Measurements from ENCODE around the gene CPNE5. TPM values are rescaled to one million over a fixed set of nuclear protein-coding genes. Genes with fewer than 3 reads are reported as not detected.

Gene CPNE5
- total and polyA plus RNA-seq, 8 donors: 1.2 to 15.9 (median 2.4) TPM; not detected in 1

- Histone ChIP-seq H3K36me3 (no peaks in the 10 kb centered on the region), H3K4me1 (no peaks in the 10 kb centered on the region), H3K27ac (no peak overlapping the region), H3K4me3 (no peak overlapping the region), H3K9me3 (no peaks in the 10 kb centered on the region), H3K27me3 (no peaks in the 10 kb centered on the region)
- intact Hi-C loops (cut with DNase I; ENCODE audit: low total_unique reads): no loop called here
- WGBS, 5 donors: 80 to 88% (median 84%) methylated on average over 5 to 15 of the region's 15 CpGs
- TF ChIP-seq CTCF (IDR thresholded peaks at IDR 0.05): no peak
- no peak for TF ChIP-seq POLR2AphosphoS5 (IDR thresholded peaks at IDR 0.05)
- TF ChIP-seq EP300 (IDR thresholded peaks at IDR 0.05): no peak
- no peak for TF ChIP-seq POLR2A (IDR thresholded peaks at IDR 0.05)
- DNase-seq: no peak
Measured at GRCh38 chr6:36721369-36722140, 117.7 kb downstream of the CPNE5 start.

GRCh38 chr6:36720251-36721141, 118.7 kb downstream of the CPNE5 start:
- no peaks in the 10 kb centered on the region for H3K4me1 ChIP-seq
- H3K9me3 ChIP-seq: no peaks in the 10 kb centered on the region
- DNase-seq: no peak
- no peaks in the 10 kb centered on the region for H3K27me3 ChIP-seq
- no peak overlapping the region for H3K27ac ChIP-seq
- no peaks in the 10 kb centered on the region for H3K36me3 ChIP-seq
- 89 to 96% (median 91%) methylated on average over 5 to 11 of the region's 11 CpGs for WGBS, 5 donors
- no peak overlapping the region for H3K4me3 ChIP-seq
- intact Hi-C loops (cut with DNase I; ENCODE audit: low total_unique reads): no loop called here
- TF ChIP-seq POLR2AphosphoS5 (IDR thresholded peaks at IDR 0.05) (no peak), CTCF (IDR thresholded peaks at IDR 0.05) (no peak), EP300 (IDR thresholded peaks at IDR 0.05) (no peak), POLR2A (IDR thresholded peaks at IDR 0.05) (no peak)

- no peak for TF ChIP-seq EP300 (IDR thresholded peaks at IDR 0.05)
- TF ChIP-seq POLR2A (IDR thresholded peaks at IDR 0.05): no peak
- no peak for TF ChIP-seq CTCF (IDR thresholded peaks at IDR 0.05)
- TF ChIP-seq POLR2AphosphoS5 (IDR thresholded peaks at IDR 0.05): no peak
- no peaks in the 10 kb centered on the region for H3K27me3 ChIP-seq
- 87 to 98% (median 91%) methylated on average over 7 of the region's 7 CpGs for WGBS, 5 donors
- no peaks in the 10 kb centered on the region for H3K36me3 ChIP-seq
- no peak for DNase-seq
- intact Hi-C loops (cut with DNase I; ENCODE audit: low total_unique reads): no loop called here
- H3K27ac ChIP-seq: no peak overlapping the region
- no peaks in the 10 kb centered on the region for H3K9me3 ChIP-seq
- no peak overlapping the region for H3K4me3 ChIP-seq
- H3K4me1 ChIP-seq: no peaks in the 10 kb centered on the region
Measured at GRCh38 chr6:36719126-36719525, 120.1 kb downstream of the CPNE5 start.

GRCh38 chr6:36718560-36718959, 120.7 kb downstream of the CPNE5 start:
- TF ChIP-seq EP300 (IDR thresholded peaks at IDR 0.05): no peak
- TF ChIP-seq CTCF (IDR thresholded peaks at IDR 0.05): no peak
- no peak for TF ChIP-seq POLR2AphosphoS5 (IDR thresholded peaks at IDR 0.05)
- TF ChIP-seq POLR2A (IDR thresholded peaks at IDR 0.05): no peak
- DNase-seq: no peak
- intact Hi-C loops (cut with DNase I; ENCODE audit: low total_unique reads): no loop called here
- WGBS, 5 donors: 67 to 76% (median 70%) methylated on average over 4 to 5 of the region's 5 CpGs
- no peaks in the 10 kb centered on the region for H3K36me3 ChIP-seq
- no peaks in the 10 kb centered on the region for H3K27me3 ChIP-seq
- no peak overlapping the region for H3K27ac ChIP-seq
- no peaks in the 10 kb centered on the region for H3K9me3 ChIP-seq
- H3K4me3 ChIP-seq: no peak overlapping the region
- no peaks in the 10 kb centered on the region for H3K4me1 ChIP-seq

Data from stomach (tissue), 9 donors.